PC-9 (cell line): ENCODE results near the gene SFN.

Source experiments
- EZH2 ChIP-seq: fragments of 200-600 bp; sonication (generic); IDR thresholded peaks from 2 replicates; pipeline ENCODE4 v1.8.0; 2017; ENCODE audit warnings: antibody characterized with exemption, low read depth
- TF ChIP-seq, protein P1 (sequence below): fragments of 200-600 bp; sonication (generic); conservative IDR thresholded peaks from 2 replicates; pipeline ENCODE4 v1.6.1; 2017; ENCODE audit warnings: mixed run types, antibody characterized with exemption, mild to moderate bottlenecking, moderate library complexity

DNA sequence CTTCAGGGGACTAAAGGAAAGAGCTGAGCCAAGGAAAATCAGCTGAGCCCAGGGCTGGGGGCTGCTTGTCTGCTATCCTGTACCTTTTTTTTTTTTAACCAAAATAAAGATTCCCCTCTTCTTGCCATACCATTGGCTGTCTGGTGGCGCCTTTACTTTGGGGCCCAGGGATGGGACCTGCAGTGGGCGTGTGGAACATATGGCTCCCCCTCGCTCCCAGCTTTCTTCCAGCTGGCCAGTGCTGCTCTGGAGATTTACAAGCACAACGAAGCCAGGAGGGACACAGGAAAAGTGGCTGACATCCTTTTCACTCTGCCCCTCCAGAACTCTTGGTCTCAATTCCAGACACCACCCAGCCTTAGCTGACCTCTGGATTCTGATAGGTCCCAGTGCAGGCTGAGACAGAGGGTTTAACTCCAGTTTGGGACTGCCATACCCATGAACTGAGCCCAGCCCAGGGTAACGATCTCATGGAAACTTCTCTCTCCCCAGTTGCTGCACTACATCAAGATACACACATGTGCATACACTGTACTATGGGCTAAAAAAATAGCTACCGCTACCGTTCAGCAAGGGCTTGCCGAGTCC, 5.4 kb upstream of the SFN start:
- TF ChIP-seq, protein P1, sequence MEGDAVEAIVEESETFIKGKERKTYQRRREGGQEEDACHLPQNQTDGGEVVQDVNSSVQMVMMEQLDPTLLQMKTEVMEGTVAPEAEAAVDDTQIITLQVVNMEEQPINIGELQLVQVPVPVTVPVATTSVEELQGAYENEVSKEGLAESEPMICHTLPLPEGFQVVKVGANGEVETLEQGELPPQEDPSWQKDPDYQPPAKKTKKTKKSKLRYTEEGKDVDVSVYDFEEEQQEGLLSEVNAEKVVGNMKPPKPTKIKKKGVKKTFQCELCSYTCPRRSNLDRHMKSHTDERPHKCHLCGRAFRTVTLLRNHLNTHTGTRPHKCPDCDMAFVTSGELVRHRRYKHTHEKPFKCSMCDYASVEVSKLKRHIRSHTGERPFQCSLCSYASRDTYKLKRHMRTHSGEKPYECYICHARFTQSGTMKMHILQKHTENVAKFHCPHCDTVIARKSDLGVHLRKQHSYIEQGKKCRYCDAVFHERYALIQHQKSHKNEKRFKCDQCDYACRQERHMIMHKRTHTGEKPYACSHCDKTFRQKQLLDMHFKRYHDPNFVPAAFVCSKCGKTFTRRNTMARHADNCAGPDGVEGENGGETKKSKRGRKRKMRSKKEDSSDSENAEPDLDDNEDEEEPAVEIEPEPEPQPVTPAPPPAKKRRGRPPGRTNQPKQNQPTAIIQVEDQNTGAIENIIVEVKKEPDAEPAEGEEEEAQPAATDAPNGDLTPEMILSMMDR: no peak
- no peak for TF ChIP-seq EZH2
